AG09319 (cell line): ENCODE data around the gene KIAA1958.

Experiments
- DNase-seq: peaks from one replicate; pipeline ENCODE4 v3.0.0-alpha.2; 2010; ENCODE audit warnings: low read depth; ENCODE audit errors: extremely low read depth
- TF ChIP-seq, protein P1 (sequence below): IDR thresholded peaks from 2 replicates; pipeline ENCODE4 v1.5.1; 2011; ENCODE audit warnings: low read depth, mild to moderate bottlenecking, inconsistent platforms, low read length, moderate library complexity

Gene KIAA1958

DNA sequence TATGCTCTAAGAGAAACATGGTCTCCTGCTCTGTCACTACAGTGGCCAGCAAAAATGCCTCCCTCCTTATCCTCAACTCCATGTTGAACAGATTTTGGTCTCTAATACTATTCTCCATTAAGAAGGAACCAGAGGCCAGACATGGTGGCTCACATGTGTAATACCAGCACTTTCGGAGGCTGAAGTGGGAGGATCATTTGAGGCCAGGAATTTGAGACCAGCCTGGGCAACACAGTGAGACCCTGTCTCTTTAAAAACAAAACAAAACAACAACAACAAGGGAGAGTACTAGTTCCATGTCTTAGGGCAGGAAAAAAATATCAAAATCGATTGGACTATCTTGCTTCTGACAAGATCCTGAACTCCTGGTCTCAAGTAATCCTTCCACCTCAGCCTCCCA is 216.7 kb downstream of the KIAA1958 start:
- no peak for DNase-seq

GRCh38 chr9:112705768-112706427 is 219.3 kb downstream of the KIAA1958 start:
- no peak for DNase-seq
- TF ChIP-seq, protein P1, sequence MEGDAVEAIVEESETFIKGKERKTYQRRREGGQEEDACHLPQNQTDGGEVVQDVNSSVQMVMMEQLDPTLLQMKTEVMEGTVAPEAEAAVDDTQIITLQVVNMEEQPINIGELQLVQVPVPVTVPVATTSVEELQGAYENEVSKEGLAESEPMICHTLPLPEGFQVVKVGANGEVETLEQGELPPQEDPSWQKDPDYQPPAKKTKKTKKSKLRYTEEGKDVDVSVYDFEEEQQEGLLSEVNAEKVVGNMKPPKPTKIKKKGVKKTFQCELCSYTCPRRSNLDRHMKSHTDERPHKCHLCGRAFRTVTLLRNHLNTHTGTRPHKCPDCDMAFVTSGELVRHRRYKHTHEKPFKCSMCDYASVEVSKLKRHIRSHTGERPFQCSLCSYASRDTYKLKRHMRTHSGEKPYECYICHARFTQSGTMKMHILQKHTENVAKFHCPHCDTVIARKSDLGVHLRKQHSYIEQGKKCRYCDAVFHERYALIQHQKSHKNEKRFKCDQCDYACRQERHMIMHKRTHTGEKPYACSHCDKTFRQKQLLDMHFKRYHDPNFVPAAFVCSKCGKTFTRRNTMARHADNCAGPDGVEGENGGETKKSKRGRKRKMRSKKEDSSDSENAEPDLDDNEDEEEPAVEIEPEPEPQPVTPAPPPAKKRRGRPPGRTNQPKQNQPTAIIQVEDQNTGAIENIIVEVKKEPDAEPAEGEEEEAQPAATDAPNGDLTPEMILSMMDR: peak; percentile 36

More for the DNA sequence above, 216.7 kb downstream of the KIAA1958 start:
- TF ChIP-seq, protein P1: no peak

DNA sequence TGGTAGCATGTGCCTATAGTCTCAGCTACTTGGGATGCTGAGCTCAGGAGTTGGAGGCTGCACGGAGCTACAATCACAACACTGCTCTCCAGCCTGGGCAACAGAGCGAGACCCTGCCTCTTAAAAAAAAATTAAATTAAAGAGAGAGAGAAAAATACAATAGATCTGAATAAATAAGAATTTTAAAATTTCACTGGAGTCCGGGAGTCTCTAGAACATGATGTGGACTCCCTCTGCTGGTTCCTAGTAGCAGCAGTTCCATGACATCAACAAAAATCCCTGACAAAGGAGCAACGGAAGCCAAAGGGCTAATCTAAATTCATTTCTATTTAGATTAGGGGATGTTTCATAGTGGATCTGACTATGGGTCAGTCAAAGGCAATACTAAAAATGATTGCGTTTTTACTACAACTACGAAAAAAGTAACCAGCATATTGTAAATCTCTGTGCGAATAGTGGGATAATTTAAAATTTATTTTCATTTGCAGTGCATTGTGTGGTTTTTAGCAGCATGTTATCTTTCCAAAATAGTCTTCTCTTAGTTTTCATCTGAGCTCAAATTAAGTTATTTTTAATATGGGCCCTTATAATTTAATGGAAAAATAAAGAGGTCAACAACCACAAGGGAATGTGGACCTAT is 224.5 kb downstream of the KIAA1958 start:
- TF ChIP-seq, protein P1: peak; percentile 79
- DNase-seq: no peak

DNA sequence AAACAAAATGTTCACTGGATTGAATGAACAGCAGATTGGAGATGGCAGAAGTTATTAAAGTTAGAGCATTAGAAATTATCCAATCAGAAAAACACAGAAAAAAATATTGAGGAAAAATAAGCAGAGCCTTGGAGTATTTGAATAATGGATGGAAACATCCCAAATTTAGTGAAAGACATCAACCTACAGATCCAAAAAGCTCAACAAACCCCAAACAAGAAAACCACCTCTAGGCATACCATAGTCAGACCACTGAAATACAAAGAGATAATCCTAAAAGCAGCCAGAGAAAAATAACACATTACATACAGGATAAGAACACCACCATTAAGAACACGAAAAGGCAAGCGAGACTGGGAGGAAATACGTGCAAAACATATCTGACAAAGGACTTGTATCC is 226.1 kb downstream of the KIAA1958 start:
- DNase-seq: no peak
- TF ChIP-seq, protein P1: no peak

GRCh38 chr9:112717661-112718331 is 231.2 kb downstream of the KIAA1958 start, which contains the start of gene INIP:
Gene INIP, minus strand, starts transcription at chr9:112718117. Its CDS starts 1,632 bp downstream, at chr9:112716485.
- TF ChIP-seq, protein P1: peak; percentile 12
- peak; percentile 83 for DNase-seq
